Type B pancreatic cell (in vitro differentiated cells): ENCODE results near the gene CRIP2. TPM values are rescaled to one million over a fixed set of nuclear protein-coding genes. Genes with fewer than 3 reads are reported as not detected.

Experiments used
- DNase-seq: peaks from one replicate; pipeline ENCODE4 v3.0.0; 2021; ENCODE audit warnings: mixed read lengths; ENCODE audit not compliant: unreplicated experiment; ENCODE audit errors: extremely low spot score
- H3K27ac Mint-ChIP-seq: 2 replicates; pipeline ENCODE4 v1.8.0; 2021; ENCODE audit warnings: mild to moderate bottlenecking, mixed read lengths
- H3K27me3 Mint-ChIP-seq: 2 replicates; pipeline ENCODE4 v1.8.0; 2021; ENCODE audit warnings: mixed read lengths
- H3K36me3 Mint-ChIP-seq: 2 replicates; pipeline ENCODE4 v1.8.0; 2021; ENCODE audit warnings: mixed read lengths
- H3K4me1 Mint-ChIP-seq: one replicate; pipeline ENCODE4 v1.8.0; 2021; ENCODE audit warnings: mixed read lengths; ENCODE audit not compliant: unreplicated experiment
- H3K4me3 Mint-ChIP-seq: 2 replicates; pipeline ENCODE4 v1.8.0; 2021; ENCODE audit warnings: mild to moderate bottlenecking, mixed read lengths
- H3K9me3 Mint-ChIP-seq: 2 replicates; pipeline ENCODE4 v1.8.0; 2021; ENCODE audit warnings: mixed read lengths
- total RNA-seq: library from RNA; stranded (reverse); gene quantifications from 2 replicates; pipeline ENCODE4 v1.2.1, GENCODE V29; 2021; ENCODE audit warnings: low replicate concordance
- TF ChIP-seq, protein P1 (sequence below): fragments of 200-600 bp; sonication (generic); conservative IDR thresholded peaks from 2 replicates; pipeline ENCODE4 v1.5.0; 2021; ENCODE audit warnings: antibody characterized with exemption, mild to moderate bottlenecking

Gene CRIP2
- total RNA-seq, 1 donor from 2014 or later: 20.3 TPM

DNA sequence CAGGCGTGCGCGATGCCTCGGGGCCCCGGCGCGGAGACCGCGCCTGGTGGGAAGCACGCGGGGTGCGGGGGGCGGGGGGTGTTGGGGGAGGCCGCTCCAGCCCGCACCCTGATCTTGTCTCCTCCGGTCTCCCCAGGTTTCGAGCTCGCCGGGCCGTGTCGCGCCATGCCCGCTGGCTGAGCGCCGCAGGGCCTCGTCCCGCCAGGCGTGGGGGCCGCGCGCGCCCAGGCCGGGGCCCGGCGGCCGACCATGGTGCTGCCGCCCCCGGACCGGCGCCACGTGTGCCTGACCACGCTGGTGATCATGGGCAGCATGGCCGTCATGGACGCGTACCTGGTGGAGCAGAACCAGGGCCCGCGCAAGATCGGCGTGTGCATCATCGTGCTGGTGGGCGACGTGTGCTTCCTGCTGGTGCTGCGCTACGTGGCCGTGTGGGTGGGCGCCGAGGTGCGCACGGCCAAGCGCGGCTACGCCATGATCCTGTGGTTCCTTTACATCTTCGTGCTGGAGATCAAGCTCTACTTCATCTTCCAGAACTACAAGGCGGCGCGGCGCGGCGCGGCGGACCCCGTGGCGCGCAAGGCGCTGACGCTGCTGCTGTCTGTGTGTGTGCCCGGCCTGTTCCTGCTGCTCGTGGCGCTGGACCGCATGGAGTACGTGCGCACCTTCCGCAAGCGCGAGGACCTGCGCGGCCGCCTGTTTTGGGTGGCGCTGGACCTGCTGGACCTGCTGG lies 54.1 kb downstream of the CRIP2 start:
- Mint-ChIP-seq H3K27ac (no peak overlapping the region), H3K9me3 (no peaks in the 10 kb centered on the region), H3K27me3 (peaks cover 18% of the 10 kb centered on the region), H3K4me3 (peak overlapping the region; percentile 63), H3K36me3 (no peaks in the 10 kb centered on the region), H3K4me1 (no peaks in the 10 kb centered on the region)
- DNase-seq: no peak
- TF ChIP-seq, protein P1, sequence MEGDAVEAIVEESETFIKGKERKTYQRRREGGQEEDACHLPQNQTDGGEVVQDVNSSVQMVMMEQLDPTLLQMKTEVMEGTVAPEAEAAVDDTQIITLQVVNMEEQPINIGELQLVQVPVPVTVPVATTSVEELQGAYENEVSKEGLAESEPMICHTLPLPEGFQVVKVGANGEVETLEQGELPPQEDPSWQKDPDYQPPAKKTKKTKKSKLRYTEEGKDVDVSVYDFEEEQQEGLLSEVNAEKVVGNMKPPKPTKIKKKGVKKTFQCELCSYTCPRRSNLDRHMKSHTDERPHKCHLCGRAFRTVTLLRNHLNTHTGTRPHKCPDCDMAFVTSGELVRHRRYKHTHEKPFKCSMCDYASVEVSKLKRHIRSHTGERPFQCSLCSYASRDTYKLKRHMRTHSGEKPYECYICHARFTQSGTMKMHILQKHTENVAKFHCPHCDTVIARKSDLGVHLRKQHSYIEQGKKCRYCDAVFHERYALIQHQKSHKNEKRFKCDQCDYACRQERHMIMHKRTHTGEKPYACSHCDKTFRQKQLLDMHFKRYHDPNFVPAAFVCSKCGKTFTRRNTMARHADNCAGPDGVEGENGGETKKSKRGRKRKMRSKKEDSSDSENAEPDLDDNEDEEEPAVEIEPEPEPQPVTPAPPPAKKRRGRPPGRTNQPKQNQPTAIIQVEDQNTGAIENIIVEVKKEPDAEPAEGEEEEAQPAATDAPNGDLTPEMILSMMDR: peak; percentile 47

DNA sequence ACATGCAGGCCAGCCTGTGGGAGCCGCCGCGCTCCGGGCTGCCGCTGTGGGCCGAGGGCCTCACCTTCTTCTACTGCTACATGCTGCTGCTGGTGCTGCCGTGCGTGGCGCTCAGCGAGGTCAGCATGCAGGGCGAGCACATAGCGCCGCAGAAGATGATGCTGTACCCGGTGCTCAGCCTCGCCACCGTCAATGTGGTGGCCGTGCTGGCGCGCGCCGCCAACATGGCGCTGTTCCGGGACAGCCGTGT lies 54.6 kb downstream of the CRIP2 start:
- no peaks in the 10 kb centered on the region for H3K9me3 Mint-ChIP-seq
- TF ChIP-seq, protein P1: no peak
- no peak overlapping the region for H3K27ac Mint-ChIP-seq
- DNase-seq: no peak
- H3K4me1 Mint-ChIP-seq: no peaks in the 10 kb centered on the region
- peaks cover 20% of the 10 kb centered on the region for H3K27me3 Mint-ChIP-seq
- H3K4me3 Mint-ChIP-seq: no peak overlapping the region
- H3K36me3 Mint-ChIP-seq: no peaks in the 10 kb centered on the region

Other genes with a start within 250 kb of the CRIP2 start
- 38.8 and 44.7 TPM in 2 replicates for gene BTBD6, start 226.3 kb upstream of the CRIP2 start, total RNA-seq
- gene BRF1, start 173.8 kb upstream of the CRIP2 start, total RNA-seq: 39.8 and 47.7 TPM in 2 replicates
- gene PACS2, start 160.1 kb upstream of the CRIP2 start, total RNA-seq: 77.7 and 101 TPM in 2 replicates
- 0.76 and 4.1 TPM in 2 replicates for gene TEX22, start 76.3 kb upstream of the CRIP2 start, total RNA-seq
- gene MTA1, start 55.0 kb upstream of the CRIP2 start, total RNA-seq: 113 and 194 TPM in 2 replicates
- gene CRIP1, start 12.1 kb downstream of the CRIP2 start, total RNA-seq: 5.1 and 15.4 TPM in 2 replicates
- gene TEDC1, start 16.4 kb downstream of the CRIP2 start, total RNA-seq: 11.9 and 22.1 TPM in 2 replicates
- gene TMEM121, start 51.8 kb downstream of the CRIP2 start, total RNA-seq: 1.4 and 5.5 TPM in 2 replicates